SK-N-SH (cell line): Measurements from ENCODE around the gene GRIK1. TPM values are rescaled to one million over a fixed set of nuclear protein-coding genes. Genes with fewer than 3 reads are reported as not detected.

Experiments used
- CTCF ChIA-PET: fragments of 300-600, 350-600 bp; formaldehyde crosslinking; extraction: SDS; loops from one replicate; lab custom pipeline; 2021; lab: Yijun Ruan, JAX
- POLR2A ChIA-PET: fragments of 350-600 bp; sonication (Branson Sonifier 250); formaldehyde crosslinking; extraction: SDS; loops from one replicate; lab custom pipeline; 2020; ENCODE audit warnings: antibody characterized with exemption, inconsistent platforms; lab: Yijun Ruan, JAX
- DNase-seq: peaks from one replicate; pipeline ENCODE4 v3.0.0; 2012
- H2AFZ ChIP-seq: fragments of 200-600 bp; sonication (generic); 2 replicates; pipeline ENCODE4 v1.8.1; 2016; ENCODE audit warnings: antibody characterized with exemption, mild to moderate bottlenecking, low read depth
- H3F3A ChIP-seq: fragments of 200-600 bp; sonication (generic); replicated peaks from 2 replicates; pipeline ENCODE3; 2016; ENCODE audit warnings: antibody characterized with exemption, mild to moderate bottlenecking; ENCODE audit not compliant: insufficient read depth
- H3K27ac ChIP-seq, 2 experiments: fragments of 200-500 bp in 1 of 2; fragments of 200-600 bp in 1 of 2; sonication (Bioruptor generic) in 1 of 2; sonication (generic), shearing (Covaris generic) in 1 of 2; 2 replicates each; pipeline versions ENCODE4 v1.5.1 to v1.6.1; 2014 to 2016; ENCODE audit warnings: low read depth in 2 of 2, inconsistent platforms in 1 of 2, low read length in 1 of 2, mild to moderate bottlenecking in 1 of 2, mixed read lengths in 1 of 2
- H3K27me3 ChIP-seq: fragments of 200-600 bp; sonication (generic), shearing (Covaris generic); 2 replicates; pipeline ENCODE4 v1.6.1; 2016; ENCODE audit warnings: mixed run types; ENCODE audit not compliant: insufficient read depth
- H3K36me3 ChIP-seq, 2 experiments: fragments of 200-500 bp in 1 of 2; fragments of 200-600 bp in 1 of 2; sonication (Bioruptor generic) in 1 of 2; sonication (generic) in 1 of 2; replicated peaks in 1 of 2; 2 replicates each; pipeline versions ENCODE3 to v1.5.1; 2014 to 2016; ENCODE audit warnings: low read length in 1 of 2, mild to moderate bottlenecking in 1 of 2; ENCODE audit not compliant: insufficient read depth in 2 of 2, control insufficient read depth in 1 of 2
- H3K4me1 ChIP-seq, 2 experiments: fragments of 200-500 bp in 1 of 2; fragments of 200-600 bp in 1 of 2; sonication (Bioruptor generic) in 1 of 2; sonication (generic), shearing (Covaris generic) in 1 of 2; 2 replicates each; pipeline versions ENCODE4 v1.5.1 to v1.6.1; 2014 to 2016; ENCODE audit warnings: low read depth in 1 of 2, low read length in 1 of 2, mixed run types in 1 of 2; ENCODE audit not compliant: insufficient read depth in 2 of 2, control insufficient read depth in 1 of 2
- H3K4me2 ChIP-seq: fragments of 200-600 bp; sonication (generic), shearing (Covaris generic); 2 replicates; pipeline ENCODE4 v1.6.1; 2017; ENCODE audit warnings: mixed run types
- H3K4me3 ChIP-seq, 2 experiments: fragments of 200-500 bp in 1 of 2; fragments of 200-600 bp in 1 of 2; sonication (Bioruptor generic) in 1 of 2; sonication (generic), shearing (Covaris generic) in 1 of 2; 2 replicates each; pipeline versions ENCODE4 v1.5.1 to v1.8.1; 2014 to 2016; ENCODE audit warnings: low read depth in 2 of 2, inconsistent platforms in 1 of 2, low read length in 1 of 2, mild to moderate bottlenecking in 1 of 2, mixed read lengths in 1 of 2, moderate library complexity in 1 of 2
- H3K79me2 ChIP-seq: fragments of 200-600 bp; sonication (generic); 2 replicates; pipeline ENCODE4 v1.8.1; 2017; ENCODE audit warnings: mild to moderate bottlenecking; ENCODE audit not compliant: insufficient read depth
- H3K9ac ChIP-seq: fragments of 200-600 bp; sonication (generic); 2 replicates; pipeline ENCODE4 v1.6.1; 2017; ENCODE audit warnings: mixed run types
- H3K9me2 ChIP-seq: fragments of 200-600 bp; sonication (generic); 2 replicates; pipeline ENCODE4 v1.6.1; 2017; ENCODE audit warnings: mixed run types
- H3K9me3 ChIP-seq: fragments of 200-600 bp; sonication (generic); 2 replicates; pipeline ENCODE4 v1.6.1; 2017; ENCODE audit warnings: mixed run types, mild to moderate bottlenecking, moderate library complexity
- H4K20me1 ChIP-seq: fragments of 200-600 bp; sonication (generic); 2 replicates; pipeline ENCODE4 v1.6.1; 2017; ENCODE audit warnings: mild to moderate bottlenecking, mixed run types; ENCODE audit not compliant: insufficient read depth
- ELF1 ChIP-seq: IDR thresholded peaks from 2 replicates; pipeline ENCODE4 v1.4.0; 2012
- EP300 ChIP-seq, 2 experiments: IDR thresholded peaks; 2 replicates each; pipeline versions ENCODE4 v1.4.0 to v1.6.1; 2012; ENCODE audit warnings: borderline replicate concordance in 1 of 2, low read depth in 1 of 2, low read length in 1 of 2
- FOSL2 ChIP-seq: IDR thresholded peaks from 2 replicates; pipeline ENCODE4 v1.4.0; 2012; ENCODE audit warnings: low read depth, mild to moderate bottlenecking, moderate library complexity, borderline replicate concordance
- FOXJ3 ChIP-seq: sonication (generic); formaldehyde crosslinking; IDR thresholded peaks from 2 replicates; pipeline ENCODE4 v1.5.1; 2020; ENCODE audit warnings: mild to moderate bottlenecking, missing genetic modification reagents
- GABPA ChIP-seq: IDR thresholded peaks from 2 replicates; pipeline ENCODE4 v1.4.0; 2012; ENCODE audit warnings: low read depth, mild to moderate bottlenecking
- NFIC ChIP-seq: IDR thresholded peaks from 2 replicates; pipeline ENCODE4 v1.4.0; 2012; ENCODE audit warnings: borderline replicate concordance
- RAD21 ChIP-seq: IDR thresholded peaks from 2 replicates; pipeline ENCODE4 v1.6.1; 2012; ENCODE audit warnings: mild to moderate bottlenecking, low read length
- RXRA ChIP-seq: IDR thresholded peaks from 2 replicates; pipeline ENCODE4 v1.4.0; 2012; ENCODE audit warnings: low read depth, mild to moderate bottlenecking, borderline replicate concordance
- SMC3 ChIP-seq: IDR thresholded peaks from 2 replicates; pipeline ENCODE4 v1.6.1; 2012; ENCODE audit warnings: low read depth, low read length, improper control_type of control experiment
- TAF1 ChIP-seq: IDR thresholded peaks from 2 replicates; pipeline ENCODE4 v1.6.1; 2012; ENCODE audit warnings: low read depth, mild to moderate bottlenecking, low read length, moderate library complexity, borderline replicate concordance
- TEAD4 ChIP-seq: IDR thresholded peaks from 2 replicates; pipeline ENCODE4 v1.4.0; 2012; ENCODE audit warnings: mild to moderate bottlenecking, borderline replicate concordance; ENCODE audit not compliant: insufficient read depth
- WGBS: methylation state at CpG from one replicate; pipeline ENCODE4 v1.1.6; 2017; ENCODE audit warnings: low lambda C conversion rate; 5-methylcytosine and 5-hydroxymethylcytosine counted together
- polyA plus RNA-seq, 3 experiments: library from polyadenylated mRNA; depleted of rRNA; stranded (reverse); fragments of >200 nt; gene quantifications; 2 replicates each; pipeline ENCODE4 v1.2.3, GENCODE V29; 2012
- TF ChIP-seq, protein P1 (sequence below): IDR thresholded peaks from 2 replicates; pipeline ENCODE4 v1.6.1; 2012; ENCODE audit warnings: mild to moderate bottlenecking, low read depth, low read length, moderate library complexity

The GRIK1 gene
- polyA plus RNA-seq, 1 of the 3 experiments (the other 2 are of a cell fraction), result not detected

DNA sequence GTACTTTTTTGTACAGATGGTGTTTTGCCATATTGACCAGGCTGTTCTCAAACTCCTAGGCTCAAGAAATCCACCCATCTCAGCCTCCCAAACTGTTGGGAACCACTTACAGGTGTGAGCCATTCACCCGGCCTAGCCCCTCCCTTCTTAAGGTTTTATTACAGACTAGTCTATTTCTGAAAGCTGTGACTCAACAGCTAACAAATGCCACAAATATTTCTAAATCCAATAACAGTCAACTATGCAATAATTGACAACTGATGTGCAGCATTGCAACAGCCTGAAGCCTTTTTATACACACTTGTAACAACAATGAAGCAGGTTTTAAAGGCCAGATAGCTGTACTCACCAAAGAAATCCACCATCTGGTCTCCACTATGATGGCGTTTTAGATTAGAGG, 51.4 kb downstream of the GRIK1 start:
- no peaks in the 10 kb centered on the region for H3F3A ChIP-seq
- H3K9me3 ChIP-seq, result no peaks in the 10 kb centered on the region
- no peaks in the 10 kb centered on the region for H3K79me2 ChIP-seq
- H3K9ac ChIP-seq, result no peak overlapping the region
- no peaks in the 10 kb centered on the region; the same call in 1 of the 2 replicates for H4K20me1 ChIP-seq
- no peak for DNase-seq
- no peaks in the 10 kb centered on the region for H3K9me2 ChIP-seq
- no peak overlapping the region for H2AFZ ChIP-seq
- no peak overlapping the region for H3K27ac ChIP-seq
- no peak for TF ChIP-seq GABPA
- no peak for TF ChIP-seq TEAD4
- no peak for TF ChIP-seq FOSL2
- no peak for TF ChIP-seq NFIC
- no peak for TF ChIP-seq TAF1
- no peak for TF ChIP-seq FOXJ3 (CRISPR knock-in tag)
- TF ChIP-seq SMC3, result no peak
- TF ChIP-seq EP300 (IDR thresholded peaks at IDR 0.05; ENCODE audit: borderline replicate concordance in 1 of 2, low read depth in 1 of 2, low read length in 1 of 2), result no peak
- TF ChIP-seq RXRA, result no peak
- no peak for TF ChIP-seq RAD21
- H3K36me3 ChIP-seq, result no peaks in the 10 kb centered on the region
- ChIA-PET POLR2A (no interaction called here), CTCF (no interaction called here)
- peaks cover 1% of the 10 kb centered on the region; the same call in 1 of the 2 replicates for H3K27me3 ChIP-seq
- H3K4me3 ChIP-seq, result no peak overlapping the region
- WGBS, result 3% methylated on average over 2 of the region's 2 CpGs
- no peaks in the 10 kb centered on the region for H3K4me1 ChIP-seq
- H3K4me2 ChIP-seq, result no peak overlapping the region

DNA sequence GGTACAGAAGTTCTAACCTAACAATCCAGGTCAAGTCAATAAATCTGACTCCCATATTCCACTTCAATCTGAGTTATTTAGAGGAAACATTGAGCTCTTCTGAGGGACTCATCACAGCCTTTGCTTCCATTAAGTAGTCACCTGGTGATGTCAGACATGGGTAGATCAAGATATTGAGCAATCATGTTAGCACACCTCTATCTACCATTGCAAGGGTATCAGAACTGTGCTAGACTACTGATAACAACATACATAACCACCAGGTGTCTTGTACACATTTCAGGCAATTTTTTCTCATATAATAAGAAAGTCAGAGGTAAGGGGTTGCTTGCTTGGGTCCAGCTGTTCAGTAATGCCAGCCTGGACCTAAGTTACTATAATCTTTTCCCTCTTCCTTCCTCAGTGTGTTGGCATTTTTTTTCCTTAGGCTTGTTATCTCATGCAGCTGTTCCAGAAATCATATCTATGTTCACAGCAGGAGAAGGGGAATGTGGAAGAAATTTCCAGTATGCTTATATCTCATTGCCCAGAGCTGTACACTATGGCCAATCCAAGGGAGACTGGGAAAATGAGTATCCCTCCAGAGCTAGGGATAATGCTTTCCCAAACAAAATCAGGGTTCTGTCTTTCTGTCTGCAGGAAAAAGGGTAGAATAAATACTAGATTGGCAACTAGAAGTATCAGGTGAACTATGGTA, 52.3 kb downstream of the GRIK1 start:
- TF ChIP-seq, protein P1, sequence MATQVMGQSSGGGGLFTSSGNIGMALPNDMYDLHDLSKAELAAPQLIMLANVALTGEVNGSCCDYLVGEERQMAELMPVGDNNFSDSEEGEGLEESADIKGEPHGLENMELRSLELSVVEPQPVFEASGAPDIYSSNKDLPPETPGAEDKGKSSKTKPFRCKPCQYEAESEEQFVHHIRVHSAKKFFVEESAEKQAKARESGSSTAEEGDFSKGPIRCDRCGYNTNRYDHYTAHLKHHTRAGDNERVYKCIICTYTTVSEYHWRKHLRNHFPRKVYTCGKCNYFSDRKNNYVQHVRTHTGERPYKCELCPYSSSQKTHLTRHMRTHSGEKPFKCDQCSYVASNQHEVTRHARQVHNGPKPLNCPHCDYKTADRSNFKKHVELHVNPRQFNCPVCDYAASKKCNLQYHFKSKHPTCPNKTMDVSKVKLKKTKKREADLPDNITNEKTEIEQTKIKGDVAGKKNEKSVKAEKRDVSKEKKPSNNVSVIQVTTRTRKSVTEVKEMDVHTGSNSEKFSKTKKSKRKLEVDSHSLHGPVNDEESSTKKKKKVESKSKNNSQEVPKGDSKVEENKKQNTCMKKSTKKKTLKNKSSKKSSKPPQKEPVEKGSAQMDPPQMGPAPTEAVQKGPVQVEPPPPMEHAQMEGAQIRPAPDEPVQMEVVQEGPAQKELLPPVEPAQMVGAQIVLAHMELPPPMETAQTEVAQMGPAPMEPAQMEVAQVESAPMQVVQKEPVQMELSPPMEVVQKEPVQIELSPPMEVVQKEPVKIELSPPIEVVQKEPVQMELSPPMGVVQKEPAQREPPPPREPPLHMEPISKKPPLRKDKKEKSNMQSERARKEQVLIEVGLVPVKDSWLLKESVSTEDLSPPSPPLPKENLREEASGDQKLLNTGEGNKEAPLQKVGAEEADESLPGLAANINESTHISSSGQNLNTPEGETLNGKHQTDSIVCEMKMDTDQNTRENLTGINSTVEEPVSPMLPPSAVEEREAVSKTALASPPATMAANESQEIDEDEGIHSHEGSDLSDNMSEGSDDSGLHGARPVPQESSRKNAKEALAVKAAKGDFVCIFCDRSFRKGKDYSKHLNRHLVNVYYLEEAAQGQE, result no peak
- TF ChIP-seq ELF1, result no peak
- Histone ChIP-seq H3K4me2 (no peak overlapping the region), H3F3A (no peaks in the 10 kb centered on the region), H3K27me3 (no peaks in the 10 kb centered on the region), H3K27ac (no peak overlapping the region), H3K4me1 (no peaks in the 10 kb centered on the region), H3K9ac (no peak overlapping the region), H3K9me3 (no peaks in the 10 kb centered on the region), H3K4me3 (no peak overlapping the region), H3K79me2 (no peaks in the 10 kb centered on the region), H3K36me3 (no peaks in the 10 kb centered on the region), H3K9me2 (no peaks in the 10 kb centered on the region), H2AFZ (no peak overlapping the region), H4K20me1 (no peaks in the 10 kb centered on the region; the same call in 1 of the 2 replicates)
- ChIA-PET CTCF (interaction anchor here (0.9 kb wide), 1 partner anchor 10 kb away, joined by 3 read pairs; no protein-coding TSS in a partner anchor), POLR2A (no interaction called here)
- no peak for DNase-seq
